Mesendoderm (in vitro differentiated cells): ENCODE results near the gene EEF1AKMT3.
"Not testable (repeated sequence)": the region's sequence is repeated elsewhere in the genome, so short reads cannot be mapped to it uniquely, and the experiment has no call there.

Experiments used
- DNase-seq: peaks from one replicate; pipeline ENCODE4 v3.0.0; 2013
- H2AK5ac ChIP-seq: 2 replicates; pipeline ENCODE4 v1.6.1; 2013; ENCODE audit warnings: low read length, inconsistent platforms
- H2BK120ac ChIP-seq: 2 replicates; pipeline ENCODE4 v1.6.1; 2013; ENCODE audit warnings: low read depth, mild to moderate bottlenecking, low read length, moderate library complexity, mixed read lengths
- H2BK15ac ChIP-seq: replicated peaks from 2 replicates; pipeline ENCODE4 v1.6.1; 2013; ENCODE audit warnings: low read depth, mild to moderate bottlenecking, moderate library complexity
- H2BK5ac ChIP-seq: 2 replicates; pipeline ENCODE4 v1.6.1; 2013; ENCODE audit warnings: low read length, inconsistent platforms
- H3K18ac ChIP-seq: 2 replicates; pipeline ENCODE4 v1.6.1; 2013; ENCODE audit warnings: mild to moderate bottlenecking, low read length, mixed read lengths
- H3K23ac ChIP-seq: one replicate; pipeline ENCODE4 v1.6.1; 2013; ENCODE audit warnings: low read length
- H3K27ac ChIP-seq: 2 replicates; pipeline ENCODE4 v1.5.1; 2013; ENCODE audit warnings: low read depth, mild to moderate bottlenecking, inconsistent platforms, low read length, moderate library complexity
- H3K27me3 ChIP-seq: 2 replicates; pipeline ENCODE4 v1.6.1; 2013; ENCODE audit warnings: low read length, control low read depth, mild to moderate bottlenecking, inconsistent platforms; ENCODE audit not compliant: insufficient read depth, poor library complexity
- H3K36me3 ChIP-seq: 2 replicates; pipeline ENCODE4 v1.6.1; 2013; ENCODE audit warnings: low read length, inconsistent platforms; ENCODE audit not compliant: control insufficient read depth, insufficient read depth
- H3K4ac ChIP-seq: one replicate; pipeline ENCODE4 v1.6.1; 2013; ENCODE audit warnings: low read depth, mild to moderate bottlenecking, low read length, moderate library complexity
- H3K4me1 ChIP-seq: 2 replicates; pipeline ENCODE4 v1.6.1; 2013; ENCODE audit warnings: low read depth, low read length, inconsistent platforms; ENCODE audit not compliant: control insufficient read depth
- H3K4me2 ChIP-seq: 2 replicates; pipeline ENCODE4 v1.6.1; 2013; ENCODE audit warnings: low read length
- H3K4me3 ChIP-seq: 2 replicates; pipeline ENCODE4 v1.5.1; 2013; ENCODE audit warnings: mild to moderate bottlenecking, low read length
- H3K56ac ChIP-seq: one replicate; pipeline ENCODE4 v1.6.1; 2013; ENCODE audit warnings: low read length
- H3K79me1 ChIP-seq: 2 replicates; pipeline ENCODE4 v1.6.1; 2013; ENCODE audit warnings: low read length, inconsistent platforms
- H3K79me2 ChIP-seq: 2 replicates; pipeline ENCODE4 v1.6.1; 2013; ENCODE audit warnings: mild to moderate bottlenecking, low read length; ENCODE audit not compliant: control insufficient read depth, insufficient read depth
- H3K9ac ChIP-seq: 2 replicates; pipeline ENCODE4 v1.6.1; 2013; ENCODE audit warnings: low read length, inconsistent platforms
- H4K5ac ChIP-seq: one replicate; pipeline ENCODE4 v1.6.1; 2013; ENCODE audit warnings: low read length
- H4K8ac ChIP-seq: one replicate; pipeline ENCODE4 v1.6.1; 2013; ENCODE audit warnings: low read depth, mild to moderate bottlenecking, control low read depth, low read length, moderate library complexity
- WGBS: extraction: QIAGEN DNeasy Blood & Tissue Kit; methylation state at CpG from one replicate; pipeline ENCODE4 v1.1.7; 2013; ENCODE audit warnings: low lambda C conversion rate, missing lambda C conversion rate; ENCODE audit not compliant: insufficient coverage; ENCODE audit errors: extremely low coverage; 5-methylcytosine and 5-hydroxymethylcytosine counted together

The EEF1AKMT3 gene

DNA sequence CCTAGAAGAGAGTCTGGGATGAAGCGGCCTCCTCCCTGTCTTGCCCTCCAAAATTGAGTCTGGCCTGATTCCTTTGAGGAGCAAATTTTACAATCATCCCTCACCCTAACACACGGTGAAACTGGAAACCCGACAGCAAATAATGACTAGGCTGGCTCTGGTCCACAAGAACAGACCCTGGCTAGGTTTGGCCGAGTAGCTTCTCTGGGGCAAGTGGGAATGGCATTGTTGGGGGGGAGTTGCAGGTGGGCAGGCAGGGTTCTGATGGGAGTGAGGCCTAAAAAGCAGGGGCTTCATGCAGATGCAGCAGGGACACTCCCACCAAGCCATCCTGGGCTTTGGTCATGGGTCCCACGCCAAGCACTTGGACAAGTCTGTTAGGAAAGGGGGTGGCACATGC is 48.6 kb downstream of the EEF1AKMT3 start:
- H2AK5ac ChIP-seq, H3K56ac ChIP-seq, H3K4me2 ChIP-seq, H2BK15ac ChIP-seq, H3K79me1 ChIP-seq, H3K27me3 ChIP-seq, H3K4me1 ChIP-seq, H4K5ac ChIP-seq, H3K4me3 ChIP-seq, H3K9ac ChIP-seq, H2BK120ac ChIP-seq, H4K8ac ChIP-seq, H3K23ac ChIP-seq, H3K27ac ChIP-seq, H2BK5ac ChIP-seq, H3K4ac ChIP-seq, H3K79me2 ChIP-seq, H3K18ac ChIP-seq, DNase-seq: not testable (repeated sequence)
- peaks cover 15% of the 10 kb centered on the region for H3K36me3 ChIP-seq
- WGBS = no CpG with 5 or more reads among the region's 5 CpGs

DNA sequence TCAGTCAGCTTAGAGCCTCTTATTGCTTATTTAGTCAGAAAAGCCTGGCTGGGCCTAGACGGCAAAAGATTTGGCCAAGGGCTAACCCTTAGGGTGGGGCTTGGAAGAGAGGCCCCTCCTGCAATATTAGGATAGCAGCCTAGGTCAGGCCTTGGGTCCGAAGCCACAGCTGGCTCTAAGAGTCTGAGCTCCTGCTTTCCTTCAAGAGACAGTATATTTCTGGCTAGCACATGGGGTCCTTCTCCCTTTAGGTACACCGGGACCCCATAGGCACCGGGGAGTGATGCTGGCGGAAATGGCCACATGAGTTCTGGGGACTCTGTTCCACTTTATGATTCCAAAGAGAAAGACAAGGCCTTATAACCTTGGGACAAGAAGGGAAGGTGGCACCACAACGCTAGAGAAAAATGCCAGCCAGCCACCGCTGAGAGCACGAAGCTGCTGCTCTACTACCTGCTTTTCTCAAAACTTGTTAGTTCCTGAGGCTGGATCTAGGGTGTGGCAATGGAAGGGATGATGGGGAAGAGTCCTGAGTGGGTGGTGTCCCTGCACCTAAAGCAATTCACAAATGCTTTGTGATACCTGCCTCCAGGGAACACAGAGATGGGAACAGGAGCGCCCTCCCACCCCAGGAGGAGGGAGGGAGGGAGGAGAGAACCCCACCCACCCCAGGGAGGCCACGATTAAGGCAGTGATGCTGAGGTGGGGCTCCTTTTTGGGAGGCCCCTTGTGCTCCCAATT is 49.2 kb downstream of the EEF1AKMT3 start:
- Histone ChIP-seq H2AK5ac (no peak overlapping the region), H3K4me1 (no peaks in the 10 kb centered on the region), H4K8ac (no peak overlapping the region), H3K4me3 (no peak overlapping the region), H3K79me2 (no peaks in the 10 kb centered on the region), H3K79me1 (no peaks in the 10 kb centered on the region), H3K23ac (no peak overlapping the region), H3K36me3 (peaks cover 20% of the 10 kb centered on the region), H3K27me3 (no peaks in the 10 kb centered on the region), H3K18ac (no peak overlapping the region), H3K56ac (no peak overlapping the region), H2BK15ac (no peak overlapping the region), H2BK120ac (no peak overlapping the region), H3K4ac (no peak overlapping the region), H3K27ac (no peak overlapping the region), H3K9ac (no peak overlapping the region), H3K4me2 (no peak overlapping the region), H2BK5ac (no peak overlapping the region), H4K5ac (no peak overlapping the region)
- no CpG with 5 or more reads among the region's 10 CpGs for WGBS
- DNase-seq = no peak

- DNase-seq = no peak
- H3K4ac ChIP-seq = no peak overlapping the region
- H3K36me3 ChIP-seq = peaks cover 28% of the 10 kb centered on the region
- no peaks in the 10 kb centered on the region for H3K4me1 ChIP-seq
- H2BK5ac ChIP-seq = no peak overlapping the region
- H3K9ac ChIP-seq = no peak overlapping the region
- H2AK5ac ChIP-seq = no peak overlapping the region
- peaks cover 2% of the 10 kb centered on the region for H3K79me1 ChIP-seq
- no peak overlapping the region for H3K23ac ChIP-seq
- no peak overlapping the region for H3K56ac ChIP-seq
- H3K79me2 ChIP-seq = no peaks in the 10 kb centered on the region
- H2BK15ac ChIP-seq = no peak overlapping the region
- no CpG with 5 or more reads among the region's 10 CpGs for WGBS
- no peak overlapping the region for H4K8ac ChIP-seq
- H2BK120ac ChIP-seq = no peak overlapping the region
- no peaks in the 10 kb centered on the region for H3K27me3 ChIP-seq
- H3K4me3 ChIP-seq = no peak overlapping the region
- no peak overlapping the region for H3K4me2 ChIP-seq
- H3K18ac ChIP-seq = no peak overlapping the region
- H4K5ac ChIP-seq = no peak overlapping the region
- H3K27ac ChIP-seq = no peak overlapping the region
Observed at GRCh38 chr12:57822392-57823130, 50.1 kb downstream of the EEF1AKMT3 start.

- H3K4me3 ChIP-seq = no peak overlapping the region
- peaks cover 2% of the 10 kb centered on the region for H3K79me1 ChIP-seq
- no peak overlapping the region for H3K4me2 ChIP-seq
- no peak overlapping the region for H2BK5ac ChIP-seq
- no peak overlapping the region for H2BK15ac ChIP-seq
- no peak for DNase-seq
- no peak overlapping the region for H3K23ac ChIP-seq
- H3K36me3 ChIP-seq = peaks cover 30% of the 10 kb centered on the region
- no CpG with 5 or more reads among the region's 17 CpGs for WGBS
- no peaks in the 10 kb centered on the region for H3K79me2 ChIP-seq
- H3K9ac ChIP-seq = no peak overlapping the region
- no peak overlapping the region for H2BK120ac ChIP-seq
- no peaks in the 10 kb centered on the region for H3K27me3 ChIP-seq
- no peak overlapping the region for H2AK5ac ChIP-seq
- no peak overlapping the region for H3K27ac ChIP-seq
- no peak overlapping the region for H3K18ac ChIP-seq
- no peak overlapping the region for H4K8ac ChIP-seq
- no peaks in the 10 kb centered on the region for H3K4me1 ChIP-seq
- no peak overlapping the region for H4K5ac ChIP-seq
- no peak overlapping the region for H3K4ac ChIP-seq
- H3K56ac ChIP-seq = no peak overlapping the region
Observed at GRCh38 chr12:57823131-57823907, 50.9 kb downstream of the EEF1AKMT3 start.

- no peak overlapping the region for H2BK15ac ChIP-seq
- H2BK120ac ChIP-seq = no peak overlapping the region
- no peaks in the 10 kb centered on the region for H3K4me1 ChIP-seq
- H3K4ac ChIP-seq = no peak overlapping the region
- no peak overlapping the region for H2BK5ac ChIP-seq
- H3K56ac ChIP-seq = no peak overlapping the region
- H3K18ac ChIP-seq = no peak overlapping the region
- H3K9ac ChIP-seq = no peak overlapping the region
- H3K27me3 ChIP-seq = no peaks in the 10 kb centered on the region
- no peak for DNase-seq
- H4K5ac ChIP-seq = no peak overlapping the region
- no peak overlapping the region for H3K27ac ChIP-seq
- no peak overlapping the region for H3K4me3 ChIP-seq
- H3K23ac ChIP-seq = no peak overlapping the region
- H4K8ac ChIP-seq = no peak overlapping the region
- no peak overlapping the region for H3K4me2 ChIP-seq
- WGBS = no CpG with 5 or more reads among the region's 18 CpGs
- H3K36me3 ChIP-seq = peaks cover 30% of the 10 kb centered on the region
- H3K79me1 ChIP-seq = peaks cover 2% of the 10 kb centered on the region
- H2AK5ac ChIP-seq = no peak overlapping the region
- no peaks in the 10 kb centered on the region for H3K79me2 ChIP-seq
Observed at GRCh38 chr12:57823908-57824640, 51.7 kb downstream of the EEF1AKMT3 start.
